ENCODE results near the gene TMEM203. TPM values are rescaled to one million over a fixed set of nuclear protein-coding genes. Genes with fewer than 3 reads are reported as not detected.

TMEM203 gene
- total and polyA plus RNA-seq, 8 donors = 9.7 to 22.8 (median 13.7) TPM

DNA sequence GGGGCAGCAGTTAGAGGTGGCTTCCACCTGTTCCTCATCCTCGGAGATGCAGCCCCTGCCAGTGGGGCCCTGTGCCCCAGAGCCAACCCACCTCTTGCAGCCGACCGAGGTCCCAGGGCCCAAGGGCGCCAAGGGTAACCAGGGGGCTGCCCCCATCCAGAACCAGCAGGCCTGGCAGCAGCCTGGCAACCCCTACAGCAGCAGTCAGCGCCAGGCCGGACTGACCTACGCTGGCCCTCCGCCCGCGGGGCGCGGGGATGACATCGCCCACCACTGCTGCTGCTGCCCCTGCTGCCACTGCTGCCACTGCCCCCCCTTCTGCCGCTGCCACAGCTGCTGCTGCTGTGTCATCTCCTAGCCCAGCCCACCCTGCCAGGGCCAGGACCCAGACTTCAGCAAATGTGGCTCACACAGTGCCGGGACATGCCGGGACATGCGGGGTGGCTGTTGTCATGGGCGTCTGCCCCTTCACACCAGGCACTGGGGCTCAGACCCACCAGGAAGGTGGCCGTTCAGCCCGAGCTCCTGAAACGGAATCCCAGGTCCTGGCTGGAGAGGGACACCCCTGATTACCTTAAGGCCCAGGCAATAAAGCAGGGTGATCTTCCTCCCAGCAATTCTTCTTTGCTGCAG, 20.4 kb upstream of the TMEM203 start:
- TF ChIP-seq CTCF (IDR thresholded peaks at IDR 0.05) = no peak
- no peaks in the 10 kb centered on the region for H3K27me3 ChIP-seq

GRCh38 chr9:137224830-137225694, 19.6 kb upstream of the TMEM203 start, which contains the start of gene CYSRT1:
TSS of gene CYSRT1 (plus strand) at chr9:137225174. CDS start at chr9:137225622, 448 bp downstream.
- no peak for FAIRE-seq
- DNase-seq = peak in 2 of 6 donors; percentile 54 to 77
- peak within 1 kb of the TSS in 3 of 4 donors; percentile 78 to 87 (median 82) for H3K27ac ChIP-seq

More for the DNA sequence above, 20.4 kb upstream of the TMEM203 start:
- no peak for FAIRE-seq
- Histone ChIP-seq H3K4me1 (peaks cover 12 to 20% (median 17%) of the 10 kb centered on the region in 3 donors), H3K9me3 (no peaks in the 10 kb centered on the region), H3K4me3 (no peak overlapping the region), H3K27ac (peak overlapping the region in 1 of 4 donors; percentile 73), H3K36me3 (no peaks in the 10 kb centered on the region)
- intact Hi-C loops (cut with DNase I) = no loop called here
- ATAC-seq = no peak
- WGBS, 2 donors = 79 to 82% methylated on average over 18 to 21 of the region's 21 CpGs
- DNase-seq = peak in 1 of 6 donors; percentile 54

DNA sequence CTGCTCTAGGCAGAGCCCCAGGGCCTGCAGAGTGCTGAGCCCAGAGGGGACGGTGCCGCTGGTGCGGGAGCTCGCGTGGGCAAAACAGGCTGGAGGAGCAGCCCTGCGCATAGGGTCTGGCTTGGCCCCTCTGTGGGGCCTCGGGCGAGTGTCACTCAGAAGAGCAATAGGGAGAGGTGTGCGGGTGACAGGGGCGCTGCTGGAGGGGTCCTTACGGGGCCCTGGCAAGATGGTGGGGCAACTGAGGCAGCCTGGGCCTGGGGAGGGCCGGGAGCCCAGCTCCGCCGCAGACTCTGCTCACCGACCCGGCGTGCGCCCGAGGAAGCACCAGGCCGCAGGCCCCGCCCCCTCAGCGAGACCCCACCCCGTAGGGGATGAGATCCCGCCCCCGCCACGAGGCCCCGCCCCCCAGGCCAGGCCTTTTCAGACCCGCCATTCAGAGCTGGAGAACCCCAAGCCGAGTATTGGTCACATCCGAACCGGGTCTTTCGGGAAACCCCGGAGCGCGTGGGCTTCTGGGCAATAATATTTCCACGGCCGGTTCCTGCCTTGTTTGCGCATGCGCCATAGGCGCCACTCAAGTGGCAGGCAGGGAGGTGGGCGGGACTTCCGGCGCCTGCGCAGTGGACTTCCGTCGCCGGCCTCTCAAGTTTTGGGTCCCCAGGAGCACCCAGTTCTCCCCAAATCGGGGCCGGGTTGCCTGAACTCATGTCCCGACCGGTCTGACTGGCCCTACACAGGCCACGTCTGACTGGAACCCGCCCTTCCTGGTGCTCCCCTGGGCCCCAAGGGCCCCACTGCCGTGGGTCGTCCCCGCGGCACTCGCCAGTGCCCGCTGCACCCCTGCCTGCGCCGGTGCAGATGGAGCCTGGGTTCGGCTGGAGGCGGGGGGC, 17.9 kb upstream of the TMEM203 start:
- Histone ChIP-seq H3K9me3 (no peaks in the 10 kb centered on the region), H3K27me3 (no peaks in the 10 kb centered on the region), H3K4me3 (peak overlapping the region; percentile 27 to 88 (median 50)), H3K36me3 (no peaks in the 10 kb centered on the region), H3K4me1 (peaks cover 12 to 22% (median 17%) of the 10 kb centered on the region in 3 donors), H3K27ac (peak overlapping the region; percentile 78 to 90 (median 84))
- peak; percentile 96 to 100 (median 98) for DNase-seq
- WGBS, 2 donors = 1% methylated on average over 61 to 63 of the region's 63 CpGs
- peak; percentile 76 to 91 (median 82) for ATAC-seq
- TF ChIP-seq CTCF (IDR thresholded peaks at IDR 0.05) = no peak
- intact Hi-C loops (cut with DNase I) = no loop called here
- FAIRE-seq = peak; percentile 5

More at GRCh38 chr9:137224830-137225694, 19.6 kb upstream of the TMEM203 start, which contains the start of gene CYSRT1:
- ATAC-seq = no peak
- peaks cover 12 to 20% (median 17%) of the 10 kb centered on the region in 3 donors for H3K4me1 ChIP-seq
- no peaks in the 10 kb centered on the region for H3K36me3 ChIP-seq
- no peak for TF ChIP-seq CTCF (IDR thresholded peaks at IDR 0.05)
- no peaks in the 10 kb centered on the region for H3K27me3 ChIP-seq
- H3K4me3 ChIP-seq = peak within 1 kb of the TSS in 3 of 4 donors; percentile 48 to 88 (median 51)
- intact Hi-C loops (cut with DNase I) = no loop called here
- WGBS, 2 donors = 51 to 67% methylated on average over 17 to 23 of the region's 23 CpGs
- H3K9me3 ChIP-seq = no peaks in the 10 kb centered on the region

DNA sequence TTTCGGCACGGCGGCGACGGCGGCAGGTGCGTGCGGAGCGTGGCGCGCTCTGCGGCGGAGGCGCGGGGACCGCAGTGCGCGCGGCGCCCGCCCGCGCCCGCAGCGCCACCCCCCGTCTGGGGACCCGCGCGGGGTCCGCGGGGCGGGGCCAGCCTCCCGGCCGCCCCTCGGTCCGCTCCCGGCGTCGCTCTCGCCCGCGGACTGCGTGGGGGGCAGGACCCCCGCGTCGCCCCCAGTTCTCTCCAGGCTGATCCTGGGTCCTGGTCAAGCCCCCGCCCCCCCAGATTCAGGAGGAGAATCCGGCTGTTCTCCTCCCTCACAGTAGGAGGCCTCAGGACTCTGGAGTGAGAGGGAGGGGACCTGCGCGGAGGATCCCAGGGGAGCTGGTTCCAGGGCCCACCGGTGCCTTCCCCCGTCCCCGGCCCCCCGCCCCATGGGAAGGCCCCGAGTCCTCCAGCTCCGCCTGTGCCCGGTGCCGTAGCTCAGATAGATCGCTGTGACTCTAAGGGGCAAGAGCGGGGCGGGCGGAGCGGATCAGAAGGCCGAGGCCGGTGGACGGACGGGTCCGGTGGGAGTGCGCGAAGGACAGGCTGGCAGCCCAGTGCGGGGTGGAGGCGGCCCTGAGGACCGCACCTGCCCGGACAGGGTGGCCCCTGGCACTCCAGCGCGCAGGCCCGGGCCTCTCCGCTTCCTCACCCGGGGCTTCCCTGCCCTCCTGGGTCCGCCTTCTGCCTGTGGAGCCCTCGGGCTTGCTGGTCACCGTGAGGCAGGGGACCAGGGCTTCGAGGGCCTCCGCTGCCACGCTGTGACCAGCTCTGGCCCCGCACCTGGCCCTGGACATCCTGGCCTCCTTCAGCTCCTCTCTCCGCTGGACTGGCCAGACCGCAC, 17.0 kb upstream of the TMEM203 start, which contains the start of gene RNF208:
TSS of gene RNF208 (minus strand) at position 51 of the 888 bp plus-strand sequence. CDS start 1,028 bp downstream, outside the sequence.
- Histone ChIP-seq H3K4me1 (peaks cover 11 to 20% (median 15%) of the 10 kb centered on the region in 3 donors), H3K36me3 (no peaks in the 10 kb centered on the region), H3K9me3 (no peaks in the 10 kb centered on the region), H3K4me3 (peak within 1 kb of the TSS; percentile 18 to 88 (median 38)), H3K27ac (peak within 1 kb of the TSS; percentile 73 to 90 (median 82)), H3K27me3 (no peaks in the 10 kb centered on the region)
- 5 to 7% methylated on average over 47 to 88 of the region's 88 CpGs for WGBS, 2 donors
- ATAC-seq (peak in 3 of 4 donors; percentile 1 to 7 (median 2)), DNase-seq (peak in 4 of 6 donors; percentile 33 to 68 (median 44)), FAIRE-seq (no peak)
- no peak for TF ChIP-seq CTCF (IDR thresholded peaks at IDR 0.05)
- intact Hi-C loops (cut with DNase I) = no loop called here
